DMS 273 treated with DMSO at 0.1 percent for 48 hours (cell line): ENCODE data around the gene RNF40.

ENCODE experiments used
- DNase-seq: peaks from one replicate; lab custom pipeline; 2025; lab: John Stamatoyannopoulos, UW

The RNF40 gene

GRCh38 chr16:30740364-30741251, 21.5 kb upstream of the RNF40 start:
- no peak for DNase-seq

GRCh38 chr16:30741461-30741914, 20.6 kb upstream of the RNF40 start:
- DNase-seq = no peak

- DNase-seq = no peak
These were observed 18.4 kb upstream of the RNF40 start for GRCh38 chr16:30743716-30744115.

- DNase-seq = no peak
These were observed 17.9 kb upstream of the RNF40 start for GRCh38 chr16:30744183-30744582.

DNA sequence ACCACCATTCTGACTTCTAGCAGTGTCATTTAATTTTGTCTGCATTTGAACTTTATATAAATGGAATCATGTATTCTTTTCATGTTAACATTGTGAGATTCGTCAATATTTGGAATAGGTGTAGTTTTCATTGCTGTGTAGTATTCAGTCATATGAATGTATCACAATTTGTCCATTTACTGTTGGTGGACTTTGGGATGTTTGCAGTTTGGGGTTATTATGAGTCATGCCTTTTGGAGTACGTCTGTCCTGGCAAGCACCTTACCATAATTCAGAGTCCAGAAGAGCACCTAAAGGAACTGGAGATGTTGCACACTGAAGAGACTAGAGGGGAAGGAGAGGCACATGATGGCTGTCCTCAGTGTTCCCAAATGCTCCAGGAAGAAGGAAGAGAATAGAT, 17.0 kb upstream of the RNF40 start:
- DNase-seq = no peak

- DNase-seq = no peak
These were observed 15.4 kb upstream of the RNF40 start for GRCh38 chr16:30746638-30747175.

- DNase-seq = no peak
These were observed 14.8 kb upstream of the RNF40 start for GRCh38 chr16:30747331-30747730.

DNA sequence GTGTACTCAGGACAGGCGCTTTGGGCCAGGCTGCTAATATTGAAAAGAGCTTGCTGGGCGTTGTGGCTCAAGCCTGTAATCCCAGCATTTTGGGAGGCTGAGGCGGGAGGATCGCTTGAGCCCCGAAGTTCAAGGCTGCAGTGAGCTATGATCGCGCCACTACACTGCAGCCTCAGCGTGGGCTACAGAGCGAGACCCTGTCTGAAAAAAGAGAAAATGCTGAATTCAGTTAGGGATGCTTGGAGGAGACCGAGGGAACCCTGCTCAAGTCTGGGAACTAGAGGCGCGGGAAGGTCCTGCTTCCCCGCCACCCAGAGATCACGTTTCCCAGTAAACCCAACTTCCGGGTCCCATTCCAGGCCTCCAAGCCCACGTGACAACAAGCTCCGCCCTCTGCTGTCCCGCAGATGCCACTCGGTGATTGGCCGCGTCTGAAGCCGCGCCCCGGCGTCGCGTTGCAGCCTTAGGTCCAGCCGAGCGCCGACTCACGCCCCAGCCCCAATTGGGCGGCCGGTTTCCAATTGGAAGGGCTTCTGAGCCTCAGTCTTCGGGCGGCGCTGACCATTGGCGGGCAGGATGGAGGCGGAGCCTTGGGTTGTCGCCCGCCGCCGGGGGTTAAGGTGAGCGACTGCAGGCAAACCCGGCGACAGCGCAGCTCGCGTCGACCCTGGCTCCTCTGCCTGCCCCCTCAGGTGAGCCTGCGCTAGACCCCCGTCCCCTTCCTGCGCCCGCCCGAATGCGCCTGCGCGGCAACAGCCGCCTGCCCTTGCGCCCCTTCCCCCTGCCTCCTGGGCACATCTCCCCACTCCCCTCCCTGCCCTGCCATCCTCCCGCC, 14.1 kb upstream of the RNF40 start, which contains the start of gene PHKG2:
Gene PHKG2 (plus strand): TSS at position 627 of the 835 bp plus-strand sequence. CDS start 396 bp downstream, outside the sequence.
- DNase-seq = peak; percentile 97

DNA sequence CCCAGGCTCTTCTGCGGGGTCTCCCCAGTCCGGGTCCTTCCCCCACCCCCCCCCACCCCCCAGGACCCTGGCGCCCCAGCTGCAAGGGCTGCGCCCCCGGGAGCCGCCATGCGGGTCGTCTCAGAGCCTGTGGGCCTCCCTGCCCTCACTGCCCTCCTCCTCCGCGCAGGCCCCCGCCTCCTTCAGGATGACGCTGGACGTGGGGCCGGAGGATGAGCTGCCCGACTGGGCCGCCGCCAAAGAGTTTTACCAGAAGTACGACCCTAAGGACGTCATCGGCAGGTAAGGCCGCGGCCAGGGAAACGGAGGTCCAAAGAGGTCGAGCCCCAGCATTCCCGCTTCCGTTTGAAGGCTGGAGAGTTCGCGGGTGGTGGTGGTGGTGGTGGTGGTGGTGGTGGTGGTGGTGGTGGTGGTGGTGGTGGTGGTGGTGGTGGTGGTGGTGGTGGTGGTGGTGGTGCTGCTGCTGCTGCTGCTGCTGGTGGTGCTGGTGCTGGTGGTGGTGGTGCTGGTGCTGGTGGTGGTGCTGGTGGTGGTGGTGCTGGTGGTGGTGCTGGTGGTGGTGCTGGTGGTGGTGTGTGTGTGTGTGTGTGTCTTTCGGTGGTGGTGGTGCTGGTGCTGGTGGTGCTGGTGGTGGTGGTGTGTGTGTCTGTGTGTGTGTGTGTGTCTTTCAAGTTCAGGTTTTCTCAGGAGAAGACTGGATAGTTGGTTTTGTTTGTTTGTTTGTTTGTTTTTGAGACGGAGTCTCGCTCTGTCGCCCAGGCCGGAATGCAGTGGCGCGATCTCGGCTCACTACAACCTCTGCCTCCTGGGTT, 13.3 kb upstream of the RNF40 start:
- no peak for DNase-seq

GRCh38 chr16:30750201-30750600, 11.9 kb upstream of the RNF40 start:
- no peak for DNase-seq

DNA sequence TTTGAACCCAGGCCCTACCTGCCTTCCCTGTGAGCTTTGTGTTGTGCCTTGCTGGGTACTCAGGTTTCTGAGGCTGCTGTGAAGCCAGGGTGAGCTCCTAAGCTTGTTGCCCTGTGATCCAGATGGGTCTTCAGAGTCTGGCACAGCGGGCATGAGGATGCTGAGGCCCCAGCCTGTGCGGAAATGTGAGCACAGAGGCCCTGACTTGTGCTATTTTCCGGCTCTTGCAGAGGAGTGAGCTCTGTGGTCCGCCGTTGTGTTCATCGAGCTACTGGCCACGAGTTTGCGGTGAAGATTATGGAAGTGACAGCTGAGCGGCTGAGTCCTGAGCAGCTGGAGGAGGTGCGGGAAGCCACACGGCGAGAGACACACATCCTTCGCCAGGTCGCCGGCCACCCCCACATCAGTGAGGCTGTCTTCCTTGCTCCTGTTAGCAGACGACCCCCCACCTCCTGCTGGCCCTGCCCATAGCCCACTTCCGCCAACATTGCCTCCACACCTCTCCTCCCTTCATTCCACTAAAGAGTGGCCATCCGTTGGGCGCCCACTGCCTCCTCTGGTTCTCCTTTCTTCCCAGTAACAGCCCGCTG, 11.2 kb upstream of the RNF40 start:
- no peak for DNase-seq

DNA sequence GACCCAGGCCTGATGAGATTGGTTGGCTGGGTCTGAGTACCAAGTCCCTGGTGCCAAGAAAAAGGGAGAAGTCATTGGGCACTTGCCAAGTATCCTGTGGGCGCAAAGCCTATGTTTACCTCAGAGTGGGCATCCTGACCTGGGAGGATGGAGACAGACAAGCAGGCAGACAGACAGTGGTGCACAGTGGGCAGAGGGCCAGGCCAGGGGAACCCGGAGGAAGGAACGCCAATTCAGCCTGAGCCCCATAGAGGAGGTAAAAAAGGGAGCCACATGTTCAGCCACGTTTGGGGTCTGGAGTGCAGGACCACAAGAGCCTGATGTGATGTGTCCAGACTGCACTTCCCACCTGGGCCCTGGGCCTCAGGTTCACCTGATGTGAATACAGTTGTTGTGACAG, 8.5 kb upstream of the RNF40 start:
- no peak for DNase-seq

- DNase-seq = no peak
These were observed 6.0 kb upstream of the RNF40 start for GRCh38 chr16:30755955-30756780.

- no peak for DNase-seq
These were observed 5.4 kb upstream of the RNF40 start for GRCh38 chr16:30756781-30757100.

DNA sequence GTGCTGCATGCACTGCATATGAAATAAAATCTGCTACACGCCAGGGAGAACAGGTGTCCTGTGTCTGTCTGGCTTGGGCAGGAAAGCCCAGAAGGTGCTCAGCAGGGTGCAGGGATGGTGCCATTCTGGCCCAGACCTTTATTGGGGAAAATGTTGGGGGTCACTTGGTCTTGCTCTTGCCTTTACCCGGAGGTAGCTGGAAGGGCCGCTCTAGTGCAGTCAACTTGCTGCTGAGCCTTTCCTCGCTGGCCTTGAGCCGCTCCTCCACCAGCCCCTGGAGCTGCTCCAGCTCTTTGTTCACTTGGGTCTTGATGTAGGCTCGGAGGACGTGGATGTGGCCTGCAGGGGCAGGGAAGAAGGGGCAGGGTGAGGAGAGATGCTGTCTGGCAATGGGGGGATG, 4.8 kb upstream of the RNF40 start:
- no peak for DNase-seq

- no peak for DNase-seq
These were observed 3.1 kb upstream of the RNF40 start for GRCh38 chr16:30758988-30759491.

- no peak for DNase-seq
These were observed 2.0 kb upstream of the RNF40 start for GRCh38 chr16:30760001-30760559.

DNA sequence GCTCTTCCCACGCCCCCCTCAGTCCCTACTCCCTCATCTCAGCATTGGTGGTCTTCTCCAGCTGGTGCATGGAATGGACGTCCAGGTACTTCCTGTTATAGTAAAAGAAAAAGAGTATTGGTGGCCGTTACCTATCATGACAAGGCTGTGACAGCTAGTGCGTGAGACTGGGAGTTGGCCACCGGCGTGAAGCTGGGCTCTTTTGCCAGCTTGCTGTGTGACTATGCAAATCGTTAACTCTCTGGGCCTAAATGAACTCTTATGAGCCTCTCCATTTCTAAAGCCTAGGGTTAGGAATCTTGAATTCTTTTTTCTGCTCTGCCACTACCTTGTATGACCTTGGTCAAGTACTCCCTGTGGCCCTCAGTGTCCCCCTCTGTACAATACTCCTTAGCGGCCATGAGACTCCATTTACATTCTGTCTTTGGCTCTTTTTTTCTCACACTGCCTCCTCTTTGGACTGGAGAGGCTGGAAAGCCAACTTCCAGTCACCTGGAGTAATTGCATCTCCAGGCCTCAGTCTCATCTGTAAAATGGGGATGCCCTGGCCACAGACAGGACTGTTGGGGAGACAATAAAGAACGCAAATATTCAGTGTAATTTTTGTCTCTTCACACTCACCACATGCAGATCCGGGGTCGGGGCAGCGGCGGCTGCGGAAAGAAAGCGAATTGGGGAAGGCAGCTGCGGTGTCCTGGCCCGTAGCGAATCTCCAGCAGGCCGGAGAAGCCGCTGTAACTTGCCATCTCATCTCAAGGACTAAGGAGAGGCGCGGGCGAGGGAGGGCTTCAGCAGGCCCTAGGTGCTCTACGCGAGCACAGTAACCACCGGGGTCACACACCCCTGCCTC, 1.3 kb upstream of the RNF40 start:
- DNase-seq = no peak

GRCh38 chr16:30761427-30761927, 645 bp upstream of the RNF40 start:
- peak; percentile 48 for DNase-seq
